IMR-90 (cell line): ENCODE measurements around the gene ESYT3. TPM values are rescaled to one million over a fixed set of nuclear protein-coding genes. Genes with fewer than 3 reads are reported as not detected.
A peak's percentile ranks its signal among the peaks of the same experiment; 100 is the strongest.

Source experiments
- ATAC-seq: fragments of 200-7000 bp; cut with Tn5 transposase; 2 replicates; pipeline ENCODE4 v1.9.1; 2020; ENCODE audit warnings: low read depth, mild to moderate bottlenecking, moderate library complexity
- BruUV-seq: library from RNA; stranded (reverse); fragments of 400-500 nt; replicated peaks from 2 replicates; lab custom pipeline; 2021; lab: Mats Ljungman, UMichigan
- CTCF ChIA-PET: fragments of 300-600 bp; formaldehyde crosslinking; extraction: SDS; loops from one replicate; lab custom pipeline; 2021; ENCODE audit warnings: antibody characterized with exemption; lab: Yijun Ruan, JAX
- POLR2A ChIA-PET: fragments of 300-600 bp; sonication (Branson Sonifier 250); formaldehyde crosslinking; loops from one replicate; lab custom pipeline; 2022; ENCODE audit warnings: antibody characterized with exemption; ENCODE audit not compliant: unreplicated experiment; lab: Charles Lee
- DNase-seq: peaks from one replicate; pipeline ENCODE4 v3.0.0; 2013
- H2AFZ ChIP-seq: replicated peaks from 2 replicates; pipeline ENCODE3; 2013; ENCODE audit warnings: low read length, mild to moderate bottlenecking; ENCODE audit not compliant: poor library complexity
- H2AK5ac ChIP-seq: 2 replicates; pipeline ENCODE4 v1.6.1; 2013; ENCODE audit warnings: low read depth, low read length, inconsistent platforms
- H2AK9ac ChIP-seq: replicated peaks from 2 replicates; pipeline ENCODE3; 2013; ENCODE audit warnings: mild to moderate bottlenecking, low read depth, low read length, moderate library complexity; ENCODE audit not compliant: poor library complexity
- H2BK120ac ChIP-seq: 2 replicates; pipeline ENCODE4 v1.6.1; 2013; ENCODE audit warnings: low read depth, low read length, inconsistent platforms
- H2BK15ac ChIP-seq: 3 replicates; pipeline ENCODE4 v1.6.1; 2013; ENCODE audit warnings: low read depth, low read length, inconsistent platforms
- H2BK20ac ChIP-seq: 2 replicates; pipeline ENCODE4 v1.6.1; 2013; ENCODE audit warnings: low read depth, mild to moderate bottlenecking, inconsistent platforms, low read length, moderate library complexity
- H2BK5ac ChIP-seq: 2 replicates; pipeline ENCODE4 v1.6.1; 2013; ENCODE audit warnings: mild to moderate bottlenecking, low read depth, low read length, inconsistent platforms; ENCODE audit not compliant: poor library complexity, severe bottlenecking
- H3K14ac ChIP-seq: replicated peaks from 2 replicates; pipeline ENCODE4 v1.6.1; 2013; ENCODE audit warnings: low read depth, low read length, inconsistent platforms
- H3K18ac ChIP-seq: 2 replicates; pipeline ENCODE4 v1.6.1; 2013; ENCODE audit warnings: low read depth, low read length, control low read depth
- H3K23ac ChIP-seq: 2 replicates; pipeline ENCODE4 v1.6.1; 2013; ENCODE audit warnings: low read depth, low read length, inconsistent platforms
- H3K27ac ChIP-seq: 2 replicates; pipeline ENCODE4 v1.5.1; 2013; ENCODE audit warnings: mild to moderate bottlenecking, control low read depth, low read length; ENCODE audit not compliant: insufficient read depth
- H3K27me3 ChIP-seq: 2 replicates; pipeline ENCODE4 v1.6.1; 2013; ENCODE audit warnings: low read length; ENCODE audit not compliant: control insufficient read depth, insufficient read depth
- H3K36me3 ChIP-seq: 2 replicates; pipeline ENCODE4 v1.6.1; 2013; ENCODE audit warnings: low read length, mixed read lengths; ENCODE audit not compliant: control insufficient read depth, insufficient read depth
- H3K4ac ChIP-seq: 2 replicates; pipeline ENCODE4 v1.6.1; 2013; ENCODE audit warnings: low read depth, low read length, inconsistent platforms
- H3K4me1 ChIP-seq: 2 replicates; pipeline ENCODE4 v1.6.1; 2013; ENCODE audit warnings: low read length, mixed read lengths; ENCODE audit not compliant: control insufficient read depth, insufficient read depth
- H3K4me2 ChIP-seq: 2 replicates; pipeline ENCODE4 v1.6.1; 2013; ENCODE audit warnings: low read depth, mild to moderate bottlenecking, control low read depth, low read length, moderate library complexity
- H3K4me3 ChIP-seq: 2 replicates; pipeline ENCODE4 v1.5.1; 2013; ENCODE audit warnings: low read depth, mild to moderate bottlenecking, control low read depth, low read length, moderate library complexity; ENCODE audit not compliant: insufficient read depth
- H3K56ac ChIP-seq: 2 replicates; pipeline ENCODE4 v1.6.1; 2013; ENCODE audit warnings: low read length, inconsistent platforms; ENCODE audit not compliant: insufficient read depth; ENCODE audit errors: extremely low read depth
- H3K79me1 ChIP-seq, 2 experiments: 2 replicates each; pipeline ENCODE4 v1.6.1; 2013; ENCODE audit warnings: low read length in 2 of 2, inconsistent platforms in 1 of 2, low read depth in 1 of 2
- H3K9ac ChIP-seq: 2 replicates; pipeline ENCODE4 v1.6.1; 2013; ENCODE audit warnings: low read depth, low read length, control low read depth
- H3K9me1 ChIP-seq: 2 replicates; pipeline ENCODE4 v1.6.1; 2013; ENCODE audit warnings: low read length, inconsistent platforms; ENCODE audit not compliant: insufficient read depth
- H3K9me3 ChIP-seq: 2 replicates; pipeline ENCODE4 v1.6.1; 2013; ENCODE audit warnings: low read length; ENCODE audit not compliant: control insufficient read depth, insufficient read depth
- H4K20me1 ChIP-seq: 2 replicates; pipeline ENCODE4 v1.6.1; 2013; ENCODE audit warnings: low read length, inconsistent platforms; ENCODE audit not compliant: insufficient read depth
- H4K5ac ChIP-seq: 2 replicates; pipeline ENCODE4 v1.6.1; 2013; ENCODE audit warnings: mild to moderate bottlenecking, low read depth, low read length, control low read depth
- H4K8ac ChIP-seq, 2 experiments: 2 replicates each; pipeline ENCODE4 v1.6.1; 2013; ENCODE audit warnings: low read depth in 2 of 2, low read length in 2 of 2, control low read depth in 1 of 2, inconsistent platforms in 1 of 2
- H4K91ac ChIP-seq: 2 replicates; pipeline ENCODE4 v1.6.1; 2013; ENCODE audit warnings: low read depth, low read length, inconsistent platforms; ENCODE audit not compliant: insufficient read depth
- BHLHE40 ChIP-seq: fragments of 150-350 bp; IDR thresholded peaks from 2 replicates; pipeline ENCODE4 v1.6.1; 2016; ENCODE audit warnings: mild to moderate bottlenecking, low read depth, low read length
- CEBPB ChIP-seq: IDR thresholded peaks from 2 replicates; pipeline ENCODE4 v1.6.1; 2012; ENCODE audit warnings: low read depth, low read length, improper control_type of control experiment
- CHD1 ChIP-seq: IDR thresholded peaks from 2 replicates; pipeline ENCODE4 v1.6.1; 2012; ENCODE audit warnings: low read depth, low read length, improper control_type of control experiment
- CTCF ChIP-seq: conservative IDR thresholded peaks from 2 replicates; pipeline ENCODE4 v1.5.1; 2012; ENCODE audit warnings: mild to moderate bottlenecking, low read depth, low read length, improper control_type of control experiment
- FOS ChIP-seq: fragments of 150-350 bp; IDR thresholded peaks from 2 replicates; pipeline ENCODE4 v1.6.1; 2016; ENCODE audit warnings: low read depth, low read length
- MAFK ChIP-seq: IDR thresholded peaks from 2 replicates; pipeline ENCODE4 v1.6.1; 2012; ENCODE audit warnings: low read depth, low read length, improper control_type of control experiment
- MAZ ChIP-seq: IDR thresholded peaks from 2 replicates; pipeline ENCODE4 v1.6.1; 2012; ENCODE audit warnings: low read depth, mild to moderate bottlenecking, low read length, improper control_type of control experiment, moderate library complexity, borderline replicate concordance
- MXI1 ChIP-seq: IDR thresholded peaks from 2 replicates; pipeline ENCODE4 v1.6.1; 2012; ENCODE audit warnings: low read depth, mild to moderate bottlenecking, low read length, moderate library complexity, borderline replicate concordance
- NFE2L2 ChIP-seq: fragments of 150-350 bp; IDR thresholded peaks from 2 replicates; pipeline ENCODE4 v1.6.1; 2016; ENCODE audit warnings: low read depth, mild to moderate bottlenecking, low read length
- POLR2A ChIP-seq: IDR thresholded peaks from 2 replicates; pipeline ENCODE4 v1.6.1; 2012; ENCODE audit warnings: mild to moderate bottlenecking, low read depth, low read length
- RAD21 ChIP-seq: IDR thresholded peaks from 2 replicates; pipeline ENCODE4 v1.6.1; 2012; ENCODE audit warnings: low read length, improper control_type of control experiment
- RCOR1 ChIP-seq: IDR thresholded peaks from 2 replicates; pipeline ENCODE4 v1.6.1; 2012; ENCODE audit warnings: mild to moderate bottlenecking, low read length, improper control_type of control experiment; ENCODE audit not compliant: insufficient replicate concordance
- RFX5 ChIP-seq: IDR thresholded peaks from 2 replicates; pipeline ENCODE4 v1.8.0; 2012; ENCODE audit warnings: low read depth, mild to moderate bottlenecking, low read length, moderate library complexity
- SMC3 ChIP-seq: fragments of 150-350 bp; IDR thresholded peaks from 2 replicates; pipeline ENCODE4 v1.6.1; 2016; ENCODE audit warnings: low read depth, mild to moderate bottlenecking, antibody characterized with exemption, low read length, moderate library complexity
- USF2 ChIP-seq: fragments of 150-350 bp; IDR thresholded peaks from 2 replicates; pipeline ENCODE4 v1.6.1; 2017; ENCODE audit warnings: mild to moderate bottlenecking, antibody characterized with exemption, low read length, low read depth
- WGBS, 2 experiments: methylation state at CpG; one replicate each; pipeline versions ENCODE4 v1.1.5 to v1.1.7; 2013; ENCODE audit warnings: missing lambda C conversion rate in 2 of 2; ENCODE audit not compliant: insufficient read length in 1 of 2; ENCODE audit errors: extremely low coverage in 2 of 2; 5-methylcytosine and 5-hydroxymethylcytosine counted together
- dilution Hi-C: fragments of 300-500 bp; cut with HindIII; formaldehyde crosslinking; loops from one replicate; pipeline ENCODE4 v1.14.3; 2018; ENCODE audit warnings: low sequenced_read_pairs; ENCODE audit not compliant: unreplicated experiment
- in situ Hi-C: fragments of 300-500 bp; cut with MboI; formaldehyde crosslinking; loops from 3 replicates; pipeline ENCODE4 v1.14.3; 2019; ENCODE audit warnings: low sequenced_read_pairs, inconsistent platforms, mixed read lengths
- intact Hi-C: fragments of 100-400 bp; cut with micrococcal nuclease; formaldehyde crosslinking; loops from 2 replicates; pipeline ENCODE4 v1.10.0; 2022
- polyA plus RNA-seq, 3 experiments: library from polyadenylated mRNA; depleted of rRNA; stranded (reverse); fragments of >200 nt; gene quantifications; 2 replicates each; pipeline ENCODE4 v1.2.3, GENCODE V29; 2012; ENCODE audit warnings: low replicate concordance in 1 of 3
- total RNA-seq: library from RNA; depleted of rRNA; stranded (reverse); fragments of >200 nt; gene quantifications from 2 replicates; pipeline ENCODE4 v1.2.3, GENCODE V29; 2012
- TF ChIP-seq, protein P1 (sequence below): fragments of 150-350 bp; IDR thresholded peaks from 2 replicates; pipeline ENCODE4 v1.6.1; 2016; ENCODE audit warnings: low read depth, mild to moderate bottlenecking, low read length, moderate library complexity, borderline replicate concordance

ESYT3 gene
- total and polyA plus RNA-seq, 2 of the 4 experiments (the other 2 are of a cell fraction), result under 0.01 to 0.02 TPM

GRCh38 chr3:138461246-138461645 is 26.8 kb downstream of the ESYT3 start:
- Histone ChIP-seq H3K9me1 (no peaks in the 10 kb centered on the region), H4K8ac (no peak overlapping the region), H3K36me3 (no peaks in the 10 kb centered on the region), H3K9me3 (no peaks in the 10 kb centered on the region), H3K23ac (no peak overlapping the region), H2AK9ac (no peak overlapping the region), H2BK20ac (no peak overlapping the region), H3K27ac (no peak overlapping the region), H2BK15ac (no peak overlapping the region), H2BK5ac (no peak overlapping the region), H3K14ac (no peak overlapping the region), H3K4me1 (no peaks in the 10 kb centered on the region), H3K9ac (no peak overlapping the region), H3K4me3 (no peak overlapping the region), H3K27me3 (peaks cover 7% of the 10 kb centered on the region), H2AK5ac (no peak overlapping the region), H4K91ac (no peak overlapping the region), H3K4me2 (no peak overlapping the region), H3K56ac (no peak overlapping the region), H4K5ac (no peak overlapping the region), H3K18ac (no peak overlapping the region), H4K20me1 (no peaks in the 10 kb centered on the region), H3K79me1 (no peaks in the 10 kb centered on the region), H2AFZ (no peak overlapping the region), H3K4ac (no peak overlapping the region), H2BK120ac (no peak overlapping the region)
- DNase-seq (peak; percentile 16), ATAC-seq (peak; percentile 70)
- CTCF ChIA-PET, result interaction anchor here (0.9 to 1.1 kb wide), 3 partner anchors 52 to 462 kb away, joined by 3 to 5 read pairs (median 3); no protein-coding TSS in a partner anchor
- dilution Hi-C loops (no loop called here), intact Hi-C loops (no loop called here), in situ Hi-C loops (no loop called here)
- POLR2A ChIA-PET, result no interaction called here
- TF ChIP-seq RFX5 (no peak), CTCF (no peak), BHLHE40 (no peak), RAD21 (no peak), MAFK (no peak), USF2 (no peak), POLR2A (no peak), CEBPB (no peak), MXI1 (no peak), MAZ (no peak), NFE2L2 (no peak), CHD1 (no peak), FOS (no peak), RCOR1 (no peak), SMC3 (no peak)
- TF ChIP-seq, protein P1, sequence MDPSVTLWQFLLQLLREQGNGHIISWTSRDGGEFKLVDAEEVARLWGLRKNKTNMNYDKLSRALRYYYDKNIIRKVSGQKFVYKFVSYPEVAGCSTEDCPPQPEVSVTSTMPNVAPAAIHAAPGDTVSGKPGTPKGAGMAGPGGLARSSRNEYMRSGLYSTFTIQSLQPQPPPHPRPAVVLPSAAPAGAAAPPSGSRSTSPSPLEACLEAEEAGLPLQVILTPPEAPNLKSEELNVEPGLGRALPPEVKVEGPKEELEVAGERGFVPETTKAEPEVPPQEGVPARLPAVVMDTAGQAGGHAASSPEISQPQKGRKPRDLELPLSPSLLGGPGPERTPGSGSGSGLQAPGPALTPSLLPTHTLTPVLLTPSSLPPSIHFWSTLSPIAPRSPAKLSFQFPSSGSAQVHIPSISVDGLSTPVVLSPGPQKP, result no peak
- BruUV-seq, result no TSS peak
- no CpG with 5 or more reads among the region's 5 CpGs for WGBS, 2 experiments
